Mucosa of descending colon (tissue), 3 donors: ENCODE data around the gene ANKRD44. TPM values are rescaled to one million over a fixed set of nuclear protein-coding genes. Genes with fewer than 3 reads are reported as not detected.

Experiments
- ATAC-seq: fragments of 200-7000 bp; cut with Tn5 transposase; one replicate; pipeline ENCODE4 v1.9.1; 2020; ENCODE audit warnings: mild to moderate bottlenecking, moderate library complexity
- DNase-seq, 3 donors: peaks; one replicate each; pipeline ENCODE4 v3.0.0-alpha.2; 2020
- H3K36me3 ChIP-seq: fragments of 200-600 bp; one replicate; pipeline ENCODE4 v1.8.0; 2021; ENCODE audit warnings: low read depth, mild to moderate bottlenecking
- H3K4me1 ChIP-seq: fragments of 200-600 bp; one replicate; pipeline ENCODE4 v1.8.0; 2021; ENCODE audit warnings: low read depth, mild to moderate bottlenecking
- H3K4me3 ChIP-seq: fragments of 200-600 bp; one replicate; pipeline ENCODE4 v1.8.0; 2021; ENCODE audit warnings: mild to moderate bottlenecking
- H3K9me3 ChIP-seq: fragments of 200-600 bp; one replicate; pipeline ENCODE4 v1.8.0; 2021; ENCODE audit warnings: mild to moderate bottlenecking
- intact Hi-C, 2 donors: fragments of 100-400 bp; cut with DNase I in 1 of 2; cut with micrococcal nuclease in 1 of 2; formaldehyde crosslinking; loops; one replicate each; pipeline versions ENCODE4 v1.11.0 to v1.11.1; 2022; cut with DNase I, micrococcal nuclease
- total RNA-seq, 3 donors: library from RNA; stranded (reverse); fragmentation: NEBNext Ultra II Directional in 2 of 3; extraction: Animal tissue kit (Norgen Biotek cat#: 25700) in 2 of 3; gene quantifications; one replicate each; pipeline versions ENCODE4 v1.2.1 to v1.2.4, GENCODE V29; 2021 to 2023
- TF ChIP-seq, protein P1 (sequence below): fragments of 200-600 bp; IDR thresholded peaks from one replicate; pipeline ENCODE4 v1.8.0; 2022; ENCODE audit warnings: antibody characterized with exemption, mild to moderate bottlenecking
- donor health status: DM: no; HTN: no; CAD: no; lungs with moderate emphysema.
- donor health status: DM: no; HTN: no; CAD: no.
- donor health status: DM: no; HTN: yes; CAD: no.

Gene ANKRD44
- total RNA-seq, 3 donors from 2014 or later = 9.7 to 25.7 (median 13.7) TPM

DNA sequence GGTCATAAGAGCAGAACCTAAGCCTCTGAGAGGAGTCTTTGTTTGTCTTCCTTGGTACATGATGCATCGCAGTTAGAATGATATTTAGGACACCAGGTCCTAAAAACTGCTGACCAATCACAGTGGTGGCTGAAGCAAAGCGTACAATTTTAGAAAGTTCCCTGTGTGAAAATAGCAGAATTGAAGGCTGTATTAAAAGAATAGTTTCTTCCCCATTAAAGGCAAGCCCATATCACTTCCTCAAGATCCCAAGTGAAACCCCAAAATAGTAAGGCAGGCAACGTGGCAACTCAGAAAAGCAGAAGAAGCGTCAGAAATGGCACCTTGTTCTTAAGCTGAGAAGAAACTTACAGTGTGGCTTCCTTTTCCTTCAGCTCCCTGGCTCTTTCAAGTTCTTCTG, 229.3 kb downstream of the ANKRD44 start:
- Histone ChIP-seq H3K4me1 (no peaks in the 10 kb centered on the region), H3K9me3 (no peaks in the 10 kb centered on the region), H3K4me3 (no peak overlapping the region), H3K36me3 (no peaks in the 10 kb centered on the region)
- TF ChIP-seq, protein P1, sequence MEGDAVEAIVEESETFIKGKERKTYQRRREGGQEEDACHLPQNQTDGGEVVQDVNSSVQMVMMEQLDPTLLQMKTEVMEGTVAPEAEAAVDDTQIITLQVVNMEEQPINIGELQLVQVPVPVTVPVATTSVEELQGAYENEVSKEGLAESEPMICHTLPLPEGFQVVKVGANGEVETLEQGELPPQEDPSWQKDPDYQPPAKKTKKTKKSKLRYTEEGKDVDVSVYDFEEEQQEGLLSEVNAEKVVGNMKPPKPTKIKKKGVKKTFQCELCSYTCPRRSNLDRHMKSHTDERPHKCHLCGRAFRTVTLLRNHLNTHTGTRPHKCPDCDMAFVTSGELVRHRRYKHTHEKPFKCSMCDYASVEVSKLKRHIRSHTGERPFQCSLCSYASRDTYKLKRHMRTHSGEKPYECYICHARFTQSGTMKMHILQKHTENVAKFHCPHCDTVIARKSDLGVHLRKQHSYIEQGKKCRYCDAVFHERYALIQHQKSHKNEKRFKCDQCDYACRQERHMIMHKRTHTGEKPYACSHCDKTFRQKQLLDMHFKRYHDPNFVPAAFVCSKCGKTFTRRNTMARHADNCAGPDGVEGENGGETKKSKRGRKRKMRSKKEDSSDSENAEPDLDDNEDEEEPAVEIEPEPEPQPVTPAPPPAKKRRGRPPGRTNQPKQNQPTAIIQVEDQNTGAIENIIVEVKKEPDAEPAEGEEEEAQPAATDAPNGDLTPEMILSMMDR = no peak
- DNase-seq (no peak), ATAC-seq (no peak)
- intact Hi-C loops = no loop called here

DNA sequence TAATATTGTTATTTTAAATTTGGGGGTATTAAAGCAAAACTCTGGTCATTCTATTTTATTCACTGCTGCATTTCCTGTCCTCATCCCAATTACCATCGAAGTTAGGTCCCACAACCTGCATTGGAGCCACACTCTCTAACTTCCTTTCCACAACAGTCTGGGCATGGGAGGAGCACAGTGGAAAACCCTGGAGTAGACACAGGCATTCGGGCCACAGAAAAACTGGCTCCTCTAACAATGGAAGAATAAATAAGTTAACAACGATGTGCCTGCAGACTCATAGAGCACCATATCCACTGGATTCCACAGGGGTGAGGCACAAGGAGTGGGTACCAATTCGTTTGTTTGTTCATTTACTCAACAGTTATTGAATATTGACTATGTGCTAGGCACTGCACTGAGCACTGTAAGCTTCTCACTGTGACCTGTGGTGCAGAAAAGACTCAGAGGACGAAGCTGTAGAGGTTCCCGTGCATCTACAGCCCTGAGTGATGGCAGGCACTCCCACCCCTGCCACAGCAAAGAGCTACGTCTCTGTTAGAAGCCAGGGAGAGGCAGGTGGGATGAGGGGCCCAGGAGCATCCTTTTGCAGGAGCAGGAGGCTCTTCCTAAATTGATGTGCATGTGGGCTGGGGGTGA, 229.9 kb downstream of the ANKRD44 start:
- intact Hi-C loops = no loop called here
- DNase-seq (no peak), ATAC-seq (peak; percentile 14)
- TF ChIP-seq, protein P1 = no peak
- Histone ChIP-seq H3K4me1 (no peaks in the 10 kb centered on the region), H3K4me3 (no peak overlapping the region), H3K36me3 (no peaks in the 10 kb centered on the region), H3K9me3 (no peaks in the 10 kb centered on the region)

DNA sequence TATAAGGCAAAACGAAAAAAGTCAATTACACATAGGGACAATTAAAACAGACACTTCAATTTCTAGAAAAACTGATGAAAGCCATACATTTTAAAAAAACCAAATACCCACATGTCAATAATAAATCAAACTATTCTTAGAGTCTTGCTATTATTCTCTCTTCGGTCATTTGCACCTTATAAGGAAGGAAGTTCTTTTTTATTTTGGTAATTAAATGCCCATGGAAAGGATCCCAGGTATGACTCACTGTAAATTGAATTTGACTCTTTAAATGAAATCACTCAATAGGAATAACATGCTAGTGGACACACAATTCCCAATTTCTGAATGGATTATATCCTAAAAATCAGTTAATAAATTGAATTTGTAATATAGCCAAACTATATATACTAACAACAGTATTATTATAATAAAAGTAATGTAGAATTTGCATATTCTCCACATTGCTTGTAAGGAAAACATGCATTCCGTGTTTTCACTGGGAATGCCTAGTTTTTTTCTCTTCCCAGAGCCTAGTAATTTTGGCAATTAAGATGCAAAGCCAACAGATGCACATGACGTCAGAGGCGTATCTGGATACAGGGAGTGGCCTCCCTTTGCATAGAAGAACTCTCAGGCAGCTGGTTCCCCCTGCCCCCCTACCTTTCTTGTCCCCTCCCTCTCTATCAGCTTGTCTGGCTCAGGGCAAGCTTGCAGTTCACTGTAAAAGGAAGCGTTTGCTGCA, 230.6 kb downstream of the ANKRD44 start:
- intact Hi-C loops = no loop called here
- DNase-seq = no peak
- TF ChIP-seq, protein P1 = no peak

DNA sequence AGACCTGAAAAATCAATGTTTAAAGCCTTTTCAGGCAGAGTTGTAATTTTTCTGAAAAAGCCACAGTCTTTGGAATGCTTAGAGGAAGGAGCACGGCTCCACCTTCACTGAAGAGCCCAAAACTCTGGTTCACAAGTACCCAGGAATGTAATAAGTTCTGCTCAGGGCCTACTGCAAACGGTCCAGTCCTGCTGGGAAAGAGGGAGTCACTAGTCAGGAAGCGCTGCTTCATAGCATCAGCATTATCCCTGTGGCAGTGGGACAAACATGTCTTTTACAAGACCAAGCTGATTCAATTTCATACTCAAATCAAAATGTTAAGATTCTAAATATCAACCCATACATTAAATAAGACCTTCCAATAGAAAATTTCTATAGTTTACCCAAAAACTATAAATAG, 231.2 kb downstream of the ANKRD44 start:
- Histone ChIP-seq H3K4me3 (no peak overlapping the region), H3K36me3 (no peaks in the 10 kb centered on the region), H3K4me1 (no peaks in the 10 kb centered on the region), H3K9me3 (no peaks in the 10 kb centered on the region)
- no peak for DNase-seq
- no peak for ATAC-seq
- TF ChIP-seq, protein P1 = no peak
- intact Hi-C loops = no loop called here

More for the DNA sequence above, 230.6 kb downstream of the ANKRD44 start:
- Histone ChIP-seq H3K36me3 (no peaks in the 10 kb centered on the region), H3K9me3 (no peaks in the 10 kb centered on the region), H3K4me1 (no peaks in the 10 kb centered on the region), H3K4me3 (no peak overlapping the region)
- ATAC-seq = peak; percentile 57

DNA sequence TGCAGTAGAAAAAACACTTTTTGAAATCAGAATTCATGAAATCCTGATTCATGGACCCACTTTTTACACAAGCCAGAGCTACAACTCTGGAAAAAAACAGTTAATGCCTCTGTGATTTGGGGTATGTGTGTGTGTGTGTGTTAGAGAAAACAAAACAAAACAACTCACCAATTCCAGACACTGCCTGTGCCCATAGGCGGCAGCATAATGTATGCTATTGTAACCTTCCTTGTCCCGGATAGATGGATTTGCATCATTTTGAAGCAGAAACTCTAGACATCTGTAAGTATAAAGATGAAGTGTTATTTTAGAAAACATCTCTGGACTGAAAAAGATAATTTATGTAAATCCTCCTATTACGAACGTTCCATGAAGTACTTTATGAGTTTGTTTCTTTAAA, 232.0 kb downstream of the ANKRD44 start:
- ATAC-seq = no peak
- Histone ChIP-seq H3K4me1 (no peaks in the 10 kb centered on the region), H3K36me3 (no peaks in the 10 kb centered on the region), H3K9me3 (no peaks in the 10 kb centered on the region), H3K4me3 (no peak overlapping the region)
- intact Hi-C loops = no loop called here
- TF ChIP-seq, protein P1 = no peak
- no peak for DNase-seq
